ENCODE results near the gene ETNK1. TPM values are rescaled to one million over a fixed set of nuclear protein-coding genes. Genes with fewer than 3 reads are reported as not detected.

Gene ETNK1
- total RNA-seq, 2 donors from 2014 or later, result 81.7 to 87.5 TPM

DNA sequence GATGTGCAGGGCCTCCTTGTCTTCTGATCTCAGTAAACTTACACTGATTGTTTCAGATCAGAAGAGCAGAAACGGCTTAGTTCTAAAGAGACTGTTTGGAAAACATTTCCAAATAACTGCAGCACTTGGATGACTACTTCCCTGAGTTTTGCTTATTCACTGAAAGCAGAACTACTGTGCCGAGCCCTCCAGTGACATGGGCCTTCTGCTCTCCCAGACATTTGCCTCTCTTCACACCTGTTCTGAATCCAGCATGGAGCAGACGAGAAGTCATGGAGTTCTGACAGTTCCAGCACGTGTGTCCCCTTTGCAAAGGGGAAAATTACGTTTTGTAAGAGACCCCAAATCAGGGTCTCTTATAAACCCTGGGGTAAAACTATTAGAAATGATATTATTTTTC lies 31.4 kb downstream of the ETNK1 start:
- Mint-ChIP-seq H3K27me3 (no peaks in the 10 kb centered on the region), H3K36me3 (ENCODE audit: low read depth) (peaks cover 81% of the 10 kb centered on the region), H3K27ac (no peak overlapping the region), H3K4me1 (peaks cover 38% of the 10 kb centered on the region), H3K9me3 (no peaks in the 10 kb centered on the region), H3K4me3 (no peak overlapping the region)
- no peak for ATAC-seq (replicated peaks)

- peaks cover 36% of the 10 kb centered on the region for H3K4me1 Mint-ChIP-seq
- no peaks in the 10 kb centered on the region for H3K9me3 Mint-ChIP-seq
- H3K27ac Mint-ChIP-seq, result no peak overlapping the region
- ATAC-seq (replicated peaks), result no peak
- no peaks in the 10 kb centered on the region for H3K27me3 Mint-ChIP-seq
- peaks cover 81% of the 10 kb centered on the region for H3K36me3 Mint-ChIP-seq (ENCODE audit: low read depth)
- no peak overlapping the region for H3K4me3 Mint-ChIP-seq
These were observed 31.9 kb downstream of the ETNK1 start for GRCh38 chr12:22656831-22657230.

GRCh38 chr12:22657538-22657937 lies 32.6 kb downstream of the ETNK1 start:
- peak overlapping the region; percentile 65 for H3K4me3 Mint-ChIP-seq
- no peaks in the 10 kb centered on the region for H3K9me3 Mint-ChIP-seq
- H3K36me3 Mint-ChIP-seq (ENCODE audit: low read depth), result peaks cover 78% of the 10 kb centered on the region
- peak; percentile 81 for ATAC-seq (replicated peaks)
- peak overlapping the region; percentile 89 for H3K27ac Mint-ChIP-seq
- peaks cover 31% of the 10 kb centered on the region for H3K4me1 Mint-ChIP-seq
- no peaks in the 10 kb centered on the region for H3K27me3 Mint-ChIP-seq

DNA sequence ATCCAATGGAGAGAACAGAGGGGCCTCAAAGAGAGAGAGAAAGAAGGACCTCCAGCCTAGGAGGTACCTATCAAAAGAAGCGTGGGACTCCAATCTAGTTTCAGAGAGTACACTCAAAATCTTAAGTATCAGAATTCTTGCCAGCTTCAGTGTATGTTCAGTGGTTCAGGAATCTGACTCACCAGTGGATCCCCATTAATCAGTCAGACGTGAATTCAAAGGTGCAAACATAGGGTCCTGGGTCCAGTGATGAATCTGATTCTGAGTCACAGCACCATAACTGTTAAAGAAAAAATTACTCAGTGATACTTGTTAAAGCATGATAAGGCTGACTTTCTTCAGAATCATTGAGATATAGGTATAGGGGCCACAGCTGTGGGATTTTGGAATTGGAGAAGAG lies 33.2 kb downstream of the ETNK1 start:
- Mint-ChIP-seq H3K27ac (peak overlapping the region; percentile 89), H3K27me3 (no peaks in the 10 kb centered on the region), H3K4me3 (peak overlapping the region; percentile 65), H3K36me3 (ENCODE audit: low read depth) (peaks cover 74% of the 10 kb centered on the region), H3K9me3 (no peaks in the 10 kb centered on the region), H3K4me1 (peaks cover 24% of the 10 kb centered on the region)
- peak; percentile 97 for ATAC-seq (replicated peaks)

DNA sequence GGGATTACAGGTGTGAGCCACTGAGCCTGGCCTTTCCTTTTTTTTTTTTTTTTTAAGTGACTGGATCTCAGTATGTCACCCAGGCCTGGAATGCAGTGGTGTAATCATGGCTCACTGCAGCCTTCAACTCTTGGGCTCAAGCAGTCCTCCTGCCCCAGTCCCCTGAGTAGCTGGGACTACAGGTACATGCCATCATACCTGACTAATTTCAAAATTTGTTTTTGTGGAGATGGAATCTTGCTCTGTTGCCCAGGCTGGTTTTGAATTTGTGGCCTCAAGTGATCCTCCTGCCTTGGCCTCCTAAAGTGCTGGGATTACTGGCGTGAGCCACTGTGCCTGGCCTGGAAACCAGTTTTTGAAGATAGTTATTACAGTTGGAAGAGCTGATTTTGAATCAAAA lies 37.4 kb downstream of the ETNK1 start:
- no peak overlapping the region for H3K27ac Mint-ChIP-seq
- no peak overlapping the region for H3K4me3 Mint-ChIP-seq
- H3K27me3 Mint-ChIP-seq, result no peaks in the 10 kb centered on the region
- no peak for ATAC-seq (replicated peaks)
- no peaks in the 10 kb centered on the region for H3K9me3 Mint-ChIP-seq
- peaks cover 14% of the 10 kb centered on the region for H3K4me1 Mint-ChIP-seq
- H3K36me3 Mint-ChIP-seq (ENCODE audit: low read depth), result peaks cover 77% of the 10 kb centered on the region

GRCh38 chr12:22665476-22665875 lies 40.5 kb downstream of the ETNK1 start:
- no peak for ATAC-seq (replicated peaks)
- no peak overlapping the region for H3K27ac Mint-ChIP-seq
- H3K4me1 Mint-ChIP-seq, result no peaks in the 10 kb centered on the region
- no peaks in the 10 kb centered on the region for H3K9me3 Mint-ChIP-seq
- H3K27me3 Mint-ChIP-seq, result no peaks in the 10 kb centered on the region
- H3K4me3 Mint-ChIP-seq, result no peak overlapping the region
- H3K36me3 Mint-ChIP-seq (ENCODE audit: low read depth), result peaks cover 63% of the 10 kb centered on the region

DNA sequence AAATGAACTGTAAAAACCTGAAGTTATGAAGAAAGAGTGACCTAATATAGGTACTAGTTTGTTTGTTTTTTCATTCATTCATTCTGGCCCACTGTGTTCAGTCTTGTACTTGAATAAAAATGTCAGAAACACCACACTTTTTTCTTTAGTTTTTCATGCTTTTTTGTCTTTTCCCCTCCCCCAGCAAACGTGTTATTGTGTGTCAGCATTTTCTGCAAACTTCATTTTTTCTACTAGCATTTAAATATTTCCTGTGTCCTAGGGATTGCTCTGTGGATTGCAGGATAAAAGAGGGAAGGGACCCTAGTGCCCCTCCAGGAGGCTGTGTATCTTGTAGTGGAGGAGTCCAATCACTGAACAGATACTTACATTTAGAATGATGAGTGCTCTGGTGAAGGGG lies 42.2 kb downstream of the ETNK1 start:
- Mint-ChIP-seq H3K4me3 (no peak overlapping the region), H3K27me3 (no peaks in the 10 kb centered on the region), H3K4me1 (no peaks in the 10 kb centered on the region), H3K27ac (peak overlapping the region; percentile 46), H3K36me3 (ENCODE audit: low read depth) (peaks cover 59% of the 10 kb centered on the region), H3K9me3 (no peaks in the 10 kb centered on the region)
- ATAC-seq (replicated peaks), result no peak

GRCh38 chr12:22668441-22668840 lies 43.5 kb downstream of the ETNK1 start:
- ATAC-seq (replicated peaks), result no peak
- Mint-ChIP-seq H3K27ac (no peak overlapping the region), H3K27me3 (no peaks in the 10 kb centered on the region), H3K4me1 (no peaks in the 10 kb centered on the region), H3K9me3 (no peaks in the 10 kb centered on the region), H3K4me3 (no peak overlapping the region), H3K36me3 (ENCODE audit: low read depth) (peaks cover 64% of the 10 kb centered on the region)

GRCh38 chr12:22670762-22671161 lies 45.8 kb downstream of the ETNK1 start:
- peaks cover 75% of the 10 kb centered on the region for H3K36me3 Mint-ChIP-seq (ENCODE audit: low read depth)
- no peak for ATAC-seq (replicated peaks)
- no peaks in the 10 kb centered on the region for H3K9me3 Mint-ChIP-seq
- H3K4me1 Mint-ChIP-seq, result no peaks in the 10 kb centered on the region
- no peak overlapping the region for H3K27ac Mint-ChIP-seq
- no peak overlapping the region for H3K4me3 Mint-ChIP-seq
- H3K27me3 Mint-ChIP-seq, result no peaks in the 10 kb centered on the region

DNA sequence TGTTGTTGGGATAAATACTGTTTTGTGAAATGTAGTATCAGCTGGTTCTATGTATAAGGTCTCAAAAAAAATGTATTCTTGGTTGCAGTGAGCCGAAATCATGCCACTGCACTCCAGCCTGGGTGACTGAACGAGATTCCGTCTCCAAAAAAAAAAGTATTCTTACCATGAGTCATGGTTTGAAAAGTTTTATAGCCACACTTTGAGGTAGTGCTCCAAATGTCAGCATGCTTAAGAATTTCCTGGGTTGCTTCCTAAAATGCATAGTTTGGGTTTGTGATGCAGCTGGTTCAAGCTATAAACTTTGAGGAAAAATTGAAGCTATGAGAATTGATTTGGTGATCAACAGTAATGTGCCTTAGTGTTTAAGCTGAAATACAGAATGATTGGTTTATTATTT lies 48.0 kb downstream of the ETNK1 start:
- Mint-ChIP-seq H3K4me1 (peaks cover 5% of the 10 kb centered on the region), H3K9me3 (no peaks in the 10 kb centered on the region), H3K27ac (no peak overlapping the region), H3K36me3 (ENCODE audit: low read depth) (peaks cover 79% of the 10 kb centered on the region), H3K27me3 (no peaks in the 10 kb centered on the region), H3K4me3 (no peak overlapping the region)
- ATAC-seq (replicated peaks), result no peak

DNA sequence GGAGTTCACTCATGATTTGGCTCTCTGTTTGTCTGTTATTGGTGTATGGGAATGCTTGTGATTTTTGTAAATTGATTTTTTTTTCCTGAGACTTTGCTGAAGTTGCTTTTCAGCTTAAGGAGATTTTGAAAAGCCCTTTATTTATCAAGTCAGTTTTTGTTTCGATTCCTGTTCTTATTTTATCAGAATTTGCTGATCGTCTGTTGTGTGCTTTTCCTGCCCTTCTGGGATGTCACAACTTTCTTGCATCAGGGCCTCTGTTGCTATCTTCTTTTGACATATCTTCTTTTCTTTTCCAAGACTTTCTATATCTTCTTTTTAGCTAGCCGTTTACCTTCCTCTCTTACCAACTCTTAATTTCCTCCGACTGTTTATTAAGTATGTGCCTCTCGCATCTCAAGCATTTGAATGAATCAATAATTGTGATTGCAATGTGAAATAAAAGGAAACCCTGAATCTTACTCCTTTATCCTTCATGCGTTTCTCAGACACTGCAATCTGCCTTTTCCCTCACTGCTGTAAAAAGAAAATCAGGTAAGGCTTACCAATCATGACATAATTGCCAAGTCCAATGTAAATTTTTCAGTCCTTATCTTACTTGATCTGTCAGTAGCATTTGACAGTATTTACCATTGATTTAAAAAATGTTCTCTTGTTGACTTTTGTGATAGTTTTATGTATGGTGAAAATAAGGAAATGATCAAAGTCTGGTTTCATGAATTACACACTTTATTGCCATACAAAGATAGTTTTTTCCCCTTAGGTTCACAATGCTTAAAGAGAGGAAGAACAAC lies 53.0 kb downstream of the ETNK1 start:
- Mint-ChIP-seq H3K4me1 (peaks cover 16% of the 10 kb centered on the region), H3K9me3 (no peaks in the 10 kb centered on the region), H3K27ac (no peak overlapping the region), H3K4me3 (no peak overlapping the region), H3K27me3 (no peaks in the 10 kb centered on the region), H3K36me3 (ENCODE audit: low read depth) (peaks cover 94% of the 10 kb centered on the region)
- ATAC-seq (replicated peaks), result no peak

DNA sequence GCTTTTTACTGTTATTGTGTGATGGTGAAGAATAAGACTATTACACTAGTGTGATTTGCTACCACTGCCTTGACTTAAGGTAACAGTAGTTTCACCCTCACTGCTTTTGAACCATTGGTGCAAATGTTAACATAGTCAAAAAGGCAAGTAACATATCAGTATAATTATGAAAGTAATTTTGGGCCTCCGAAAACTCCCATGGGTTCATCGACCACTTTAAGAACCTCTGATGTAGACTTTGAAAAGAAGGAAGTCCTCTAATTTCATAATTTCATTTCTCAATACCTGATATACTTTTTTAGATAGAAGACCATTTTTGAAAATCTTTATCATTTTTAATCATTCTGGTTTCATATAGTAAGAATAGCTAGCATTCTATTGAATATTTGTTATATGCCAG lies 57.7 kb downstream of the ETNK1 start:
- Mint-ChIP-seq H3K9me3 (no peaks in the 10 kb centered on the region), H3K4me3 (no peak overlapping the region), H3K4me1 (peaks cover 26% of the 10 kb centered on the region), H3K36me3 (ENCODE audit: low read depth) (peaks cover 93% of the 10 kb centered on the region), H3K27me3 (no peaks in the 10 kb centered on the region), H3K27ac (no peak overlapping the region)
- ATAC-seq (replicated peaks), result no peak

DNA sequence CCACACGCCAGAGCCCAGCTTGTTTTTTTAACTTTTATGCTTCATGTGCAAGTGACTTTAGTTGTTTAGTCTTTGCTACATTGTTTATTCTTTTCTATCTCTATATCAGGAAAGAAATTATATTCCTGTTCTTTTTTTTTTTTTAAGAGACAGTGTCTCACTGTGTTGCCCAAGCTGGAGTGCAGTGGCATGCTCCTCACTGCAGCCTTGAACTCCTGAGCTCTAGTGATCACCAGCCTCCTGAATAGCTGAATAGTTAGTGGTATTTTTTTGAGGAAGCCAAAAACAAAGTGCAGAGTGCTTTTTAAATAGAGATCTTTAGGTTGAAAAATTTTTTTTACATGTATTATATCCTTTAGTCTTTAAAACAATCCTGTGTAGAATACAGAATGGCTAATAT lies 58.2 kb downstream of the ETNK1 start:
- no peak overlapping the region for H3K4me3 Mint-ChIP-seq
- no peaks in the 10 kb centered on the region for H3K27me3 Mint-ChIP-seq
- peaks cover 89% of the 10 kb centered on the region for H3K36me3 Mint-ChIP-seq (ENCODE audit: low read depth)
- ATAC-seq (replicated peaks), result no peak
- no peak overlapping the region for H3K27ac Mint-ChIP-seq
- peaks cover 22% of the 10 kb centered on the region for H3K4me1 Mint-ChIP-seq
- no peaks in the 10 kb centered on the region for H3K9me3 Mint-ChIP-seq

- H3K27me3 Mint-ChIP-seq, result no peaks in the 10 kb centered on the region
- H3K36me3 Mint-ChIP-seq (ENCODE audit: low read depth), result peaks cover 82% of the 10 kb centered on the region
- no peaks in the 10 kb centered on the region for H3K9me3 Mint-ChIP-seq
- peaks cover 16% of the 10 kb centered on the region for H3K4me1 Mint-ChIP-seq
- no peak overlapping the region for H3K27ac Mint-ChIP-seq
- no peak overlapping the region for H3K4me3 Mint-ChIP-seq
- ATAC-seq (replicated peaks), result no peak
These were observed 59.5 kb downstream of the ETNK1 start for GRCh38 chr12:22684140-22685118.

GRCh38 chr12:22686193-22686592 lies 61.2 kb downstream of the ETNK1 start:
- H3K4me3 Mint-ChIP-seq, result no peak overlapping the region
- H3K4me1 Mint-ChIP-seq, result peaks cover 13% of the 10 kb centered on the region
- H3K27me3 Mint-ChIP-seq, result no peaks in the 10 kb centered on the region
- H3K36me3 Mint-ChIP-seq (ENCODE audit: low read depth), result peaks cover 66% of the 10 kb centered on the region
- no peak overlapping the region for H3K27ac Mint-ChIP-seq
- no peaks in the 10 kb centered on the region for H3K9me3 Mint-ChIP-seq
- no peak for ATAC-seq (replicated peaks)
